Measurements from ENCODE around the gene ARID4B. TPM values are rescaled to one million over a fixed set of nuclear protein-coding genes. Genes with fewer than 3 reads are reported as not detected.

Gene ARID4B
- total RNA-seq, 1 experiment from 2014 or later: 56.6 TPM

GRCh38 chr1:235136111-235136510, 191.9 kb downstream of the ARID4B start:
- CTCF ChIA-PET: no interaction called here

GRCh38 chr1:235134171-235134570, 193.8 kb downstream of the ARID4B start:
- Mint-ChIP-seq H3K36me3 (ENCODE audit: insufficient read depth, unreplicated experiment) (peaks cover 41% of the 10 kb centered on the region), H3K27ac (ENCODE audit: unreplicated experiment) (no peak overlapping the region), H3K9me3 (ENCODE audit: low read depth, unreplicated experiment) (no peaks in the 10 kb centered on the region), H3K4me3 (ENCODE audit: low read depth, unreplicated experiment) (no peak overlapping the region), H3K4me1 (ENCODE audit: low read depth, unreplicated experiment) (no peaks in the 10 kb centered on the region), H3K27me3 (ENCODE audit: unreplicated experiment) (no peaks in the 10 kb centered on the region)
- intact Hi-C loops (cut with micrococcal nuclease; ENCODE audit: unreplicated experiment): no loop called here
- no TSS peak for BruUV-seq (replicated peaks)
- TF ChIP-seq CTCF (IDR thresholded peaks at IDR 0.05; ENCODE audit: unreplicated experiment): no peak
- no peak for DNase-seq
- CTCF ChIA-PET: no interaction called here

More at GRCh38 chr1:235136111-235136510, 191.9 kb downstream of the ARID4B start:
- TF ChIP-seq CTCF (IDR thresholded peaks at IDR 0.05; ENCODE audit: unreplicated experiment): no peak
- Mint-ChIP-seq H3K4me3 (ENCODE audit: low read depth, unreplicated experiment) (no peak overlapping the region), H3K4me1 (ENCODE audit: low read depth, unreplicated experiment) (no peaks in the 10 kb centered on the region), H3K36me3 (ENCODE audit: insufficient read depth, unreplicated experiment) (peaks cover 39% of the 10 kb centered on the region), H3K9me3 (ENCODE audit: low read depth, unreplicated experiment) (no peaks in the 10 kb centered on the region), H3K27ac (ENCODE audit: unreplicated experiment) (no peak overlapping the region), H3K27me3 (ENCODE audit: unreplicated experiment) (no peaks in the 10 kb centered on the region)
- no peak for DNase-seq
- no TSS peak for BruUV-seq (replicated peaks)
- intact Hi-C loops (cut with micrococcal nuclease; ENCODE audit: unreplicated experiment): no loop called here

- H3K4me3 Mint-ChIP-seq (ENCODE audit: low read depth, unreplicated experiment): no peak overlapping the region
- TF ChIP-seq CTCF (IDR thresholded peaks at IDR 0.05; ENCODE audit: unreplicated experiment): no peak
- intact Hi-C loops (cut with micrococcal nuclease; ENCODE audit: unreplicated experiment): no loop called here
- no TSS peak for BruUV-seq (replicated peaks)
- H3K9me3 Mint-ChIP-seq (ENCODE audit: low read depth, unreplicated experiment): no peaks in the 10 kb centered on the region
- H3K36me3 Mint-ChIP-seq (ENCODE audit: insufficient read depth, unreplicated experiment): peaks cover 52% of the 10 kb centered on the region
- CTCF ChIA-PET: no interaction called here
- DNase-seq: no peak
- H3K27me3 Mint-ChIP-seq (ENCODE audit: unreplicated experiment): no peaks in the 10 kb centered on the region
- H3K4me1 Mint-ChIP-seq (ENCODE audit: low read depth, unreplicated experiment): no peaks in the 10 kb centered on the region
- no peak overlapping the region for H3K27ac Mint-ChIP-seq (ENCODE audit: unreplicated experiment)
Observed at GRCh38 chr1:235133086-235133485, 194.9 kb downstream of the ARID4B start.

- H3K27ac Mint-ChIP-seq (ENCODE audit: unreplicated experiment): no peak overlapping the region
- H3K36me3 Mint-ChIP-seq (ENCODE audit: insufficient read depth, unreplicated experiment): peaks cover 53% of the 10 kb centered on the region
- CTCF ChIA-PET: no interaction called here
- no peak overlapping the region for H3K4me3 Mint-ChIP-seq (ENCODE audit: low read depth, unreplicated experiment)
- no TSS peak for BruUV-seq (replicated peaks)
- H3K27me3 Mint-ChIP-seq (ENCODE audit: unreplicated experiment): no peaks in the 10 kb centered on the region
- no peaks in the 10 kb centered on the region for H3K4me1 Mint-ChIP-seq (ENCODE audit: low read depth, unreplicated experiment)
- H3K9me3 Mint-ChIP-seq (ENCODE audit: low read depth, unreplicated experiment): no peaks in the 10 kb centered on the region
- TF ChIP-seq CTCF (IDR thresholded peaks at IDR 0.05; ENCODE audit: unreplicated experiment): no peak
- intact Hi-C loops (cut with micrococcal nuclease; ENCODE audit: unreplicated experiment): no loop called here
- no peak for DNase-seq
Observed at GRCh38 chr1:235131961-235132360, 196.0 kb downstream of the ARID4B start.
